HG02973 (cell line): Measurements from ENCODE around the gene IGFALS.

Experiments
- ATAC-seq: cut with Tn5 transposase; IDR thresholded peaks from one replicate; pipeline ENCODE4 v1.9.1; 2021; ENCODE audit warnings: moderate library complexity; ENCODE audit not compliant: unreplicated experiment

The IGFALS gene

DNA sequence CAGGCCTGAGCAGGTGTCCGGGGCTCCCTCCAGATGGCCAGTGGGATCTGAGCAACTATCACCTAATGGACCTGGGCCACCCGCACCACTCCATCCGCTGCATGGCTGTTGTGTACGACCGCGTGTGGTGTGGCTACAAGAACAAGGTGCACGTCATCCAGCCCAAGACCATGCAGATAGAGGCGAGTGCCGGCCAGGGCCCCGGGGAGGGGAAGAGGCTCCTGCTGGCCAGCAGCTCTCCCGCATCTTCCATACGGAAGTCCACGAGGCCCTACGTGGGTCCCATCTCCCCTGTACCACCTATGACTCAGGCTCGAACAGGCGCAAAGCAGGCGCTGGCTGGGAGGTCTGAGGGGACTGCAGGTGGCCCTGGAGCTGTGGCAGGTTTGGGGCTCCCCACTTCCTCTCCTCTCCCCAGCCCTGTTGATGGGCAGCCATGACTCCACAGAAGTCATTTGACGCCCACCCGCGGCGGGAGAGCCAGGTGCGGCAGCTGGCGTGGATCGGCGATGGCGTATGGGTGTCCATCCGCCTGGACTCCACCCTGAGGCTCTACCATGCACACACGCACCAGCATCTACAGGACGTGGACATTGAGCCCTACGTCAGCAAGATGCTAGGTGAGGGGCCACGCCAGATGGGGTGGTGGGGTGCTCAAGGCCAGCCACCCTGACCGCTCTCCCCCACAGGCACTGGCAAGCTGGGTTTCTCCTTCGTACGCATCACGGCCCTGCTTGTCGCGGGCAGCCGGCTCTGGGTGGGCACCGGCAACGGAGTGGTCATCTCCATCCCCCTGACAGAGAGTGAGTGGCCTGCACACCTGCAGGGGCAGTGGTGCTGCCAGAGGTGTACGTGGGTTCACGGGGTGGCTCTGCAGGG is 26.1 kb downstream of the IGFALS start:
- ATAC-seq: no peak

- ATAC-seq: no peak
These were observed 26.8 kb downstream of the IGFALS start for GRCh38 chr16:1766701-1767100.

DNA sequence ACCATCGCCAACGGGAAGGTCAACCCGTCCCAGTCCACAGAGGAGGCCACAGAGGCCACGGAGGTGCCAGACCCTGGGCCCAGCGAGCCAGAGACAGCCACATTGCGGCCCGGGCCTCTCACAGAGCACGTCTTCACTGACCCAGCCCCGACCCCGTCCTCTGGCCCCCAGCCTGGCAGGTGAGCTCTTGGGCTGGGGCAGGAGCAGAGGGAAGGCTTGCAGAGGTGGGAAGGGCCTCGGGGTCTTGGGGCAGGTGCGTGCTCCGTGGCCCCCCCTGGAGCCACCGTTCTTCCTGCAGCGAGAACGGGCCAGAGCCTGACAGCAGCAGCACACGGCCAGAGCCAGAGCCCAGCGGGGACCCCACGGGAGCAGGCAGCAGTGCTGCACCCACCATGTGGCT is 27.3 kb downstream of the IGFALS start:
- no peak for ATAC-seq

DNA sequence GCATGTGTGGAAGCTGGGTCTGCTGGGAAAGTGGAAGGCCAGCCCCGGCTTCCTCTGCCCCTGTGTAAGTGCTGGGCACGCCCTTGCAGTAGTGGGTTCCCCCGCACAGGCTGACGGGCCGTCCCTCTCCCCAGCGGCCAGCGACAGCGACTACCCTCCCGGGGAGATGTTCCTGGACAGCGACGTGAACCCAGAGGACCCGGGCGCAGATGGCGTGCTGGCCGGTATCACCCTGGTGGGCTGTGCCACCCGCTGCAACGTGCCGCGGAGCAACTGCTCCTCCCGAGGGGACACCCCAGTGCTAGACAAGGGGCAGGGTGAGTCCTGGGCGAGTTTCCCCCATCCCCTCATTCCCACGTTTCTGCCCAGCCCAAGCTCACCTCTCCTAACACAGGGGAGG is 27.7 kb downstream of the IGFALS start:
- no peak for ATAC-seq

DNA sequence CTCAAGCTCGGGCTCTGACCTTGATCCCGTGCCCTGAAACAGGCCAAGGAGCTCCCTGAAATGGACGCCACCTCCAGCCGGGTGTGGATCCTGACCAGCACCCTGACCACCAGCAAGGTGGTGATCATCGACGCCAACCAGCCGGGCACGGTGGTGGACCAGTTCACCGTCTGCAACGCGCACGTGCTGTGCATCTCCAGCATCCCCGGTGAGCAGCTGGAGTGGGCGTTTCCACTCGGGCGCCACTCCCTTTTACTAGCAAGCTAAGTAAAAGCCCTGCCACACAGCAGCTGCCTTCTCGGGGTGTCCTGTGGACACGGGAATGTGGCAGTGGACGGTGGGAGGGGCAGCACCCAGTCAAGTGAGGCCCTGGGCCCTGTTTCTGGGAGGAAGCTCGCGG is 28.5 kb downstream of the IGFALS start:
- ATAC-seq: no peak

- no peak for ATAC-seq
These were observed 29.7 kb downstream of the IGFALS start for GRCh38 chr16:1763521-1764511.

DNA sequence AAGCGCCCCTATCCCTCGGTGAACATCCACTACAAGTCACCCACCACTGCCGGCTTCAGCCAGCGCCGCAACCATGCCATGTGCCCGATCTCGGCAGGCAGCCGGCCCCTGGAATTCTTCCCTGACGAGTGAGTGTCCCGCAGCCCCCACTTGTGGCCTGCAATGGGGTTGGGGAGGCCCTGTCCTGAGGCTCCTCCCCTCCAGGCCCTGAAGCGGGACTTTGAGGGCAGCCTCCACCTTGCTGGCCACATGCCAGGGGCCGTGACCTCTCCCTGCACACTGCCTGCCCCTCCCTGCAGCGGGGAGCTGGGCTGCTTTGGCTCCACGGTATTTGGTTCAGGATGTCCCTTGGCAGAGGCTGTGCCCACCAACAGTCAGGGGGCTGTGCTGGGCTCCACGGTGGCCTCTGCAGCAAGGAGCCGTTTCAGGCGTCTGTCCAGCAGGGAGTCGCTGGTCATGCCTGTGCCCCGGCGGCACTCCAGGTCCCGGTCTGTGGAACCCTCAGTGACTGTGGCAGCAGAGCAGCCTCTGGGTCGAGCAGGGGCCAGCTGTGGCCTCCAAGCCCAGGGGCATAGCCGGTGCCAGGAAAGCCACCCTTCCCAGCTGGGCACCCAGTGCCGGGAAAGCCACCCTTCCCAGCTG is 30.5 kb downstream of the IGFALS start:
- no peak for ATAC-seq

GRCh38 chr16:1762196-1762878 is 31.2 kb downstream of the IGFALS start:
- ATAC-seq: no peak

DNA sequence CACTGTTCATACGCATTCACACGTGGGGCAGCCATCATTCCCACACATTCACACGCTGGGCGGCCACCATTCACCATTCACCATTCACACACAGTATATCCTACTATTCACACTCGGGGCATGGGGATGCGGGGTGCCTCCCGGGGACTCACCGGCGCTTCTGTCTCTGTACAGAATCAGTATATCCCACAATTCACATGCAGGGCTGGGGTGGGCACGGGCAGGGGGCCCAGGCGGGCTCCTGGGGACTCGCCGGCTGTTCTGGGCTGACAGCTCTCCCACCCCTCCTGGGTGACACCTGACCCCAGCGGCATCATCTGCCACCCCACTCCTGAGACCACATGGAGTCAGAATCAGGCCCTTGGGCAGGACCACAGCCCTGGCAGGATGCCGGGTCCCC is 31.8 kb downstream of the IGFALS start:
- no peak for ATAC-seq

- ATAC-seq: no peak
These were observed 32.6 kb downstream of the IGFALS start for GRCh38 chr16:1760911-1761310.

- ATAC-seq: no peak
These were observed 34.0 kb downstream of the IGFALS start for GRCh38 chr16:1759511-1759910.

GRCh38 chr16:1758923-1759322 is 34.6 kb downstream of the IGFALS start:
- ATAC-seq: no peak

DNA sequence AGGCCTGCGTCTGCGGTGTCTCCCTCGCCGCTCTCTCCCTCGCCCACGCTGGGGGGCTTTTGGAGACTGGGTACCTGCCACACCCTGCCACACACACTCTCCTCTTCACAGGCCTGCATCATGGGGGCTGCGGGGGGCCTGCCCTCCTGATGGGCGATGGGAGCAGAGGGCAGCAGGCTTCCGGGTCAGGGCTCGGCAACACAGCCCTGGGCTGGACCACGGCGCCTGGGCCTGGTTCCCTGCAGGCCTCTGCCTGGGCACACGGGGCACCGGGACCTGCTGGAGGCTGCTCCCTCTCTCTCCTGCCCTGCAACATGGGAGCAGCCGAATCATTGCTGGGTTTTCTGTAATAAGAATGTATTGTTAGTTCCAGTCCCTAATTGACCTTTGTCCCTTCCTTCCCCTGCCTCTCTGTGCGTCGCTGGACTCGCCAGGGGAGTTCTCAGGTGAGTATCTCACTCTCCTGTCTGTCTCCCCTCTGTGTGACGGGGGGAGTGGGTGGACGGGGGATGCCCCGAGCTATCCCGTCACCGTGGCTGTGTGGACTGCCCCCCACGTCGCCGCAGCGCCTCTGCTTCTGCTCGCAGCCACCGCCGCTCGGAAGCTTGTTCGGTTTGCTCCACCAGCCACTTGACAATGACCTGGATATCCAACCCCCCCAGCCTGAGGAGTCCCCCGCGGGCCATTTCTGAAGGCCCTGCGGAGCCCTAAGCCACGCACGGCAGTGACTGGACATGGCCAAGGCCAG is 35.6 kb downstream of the IGFALS start:
- ATAC-seq: no peak

DNA sequence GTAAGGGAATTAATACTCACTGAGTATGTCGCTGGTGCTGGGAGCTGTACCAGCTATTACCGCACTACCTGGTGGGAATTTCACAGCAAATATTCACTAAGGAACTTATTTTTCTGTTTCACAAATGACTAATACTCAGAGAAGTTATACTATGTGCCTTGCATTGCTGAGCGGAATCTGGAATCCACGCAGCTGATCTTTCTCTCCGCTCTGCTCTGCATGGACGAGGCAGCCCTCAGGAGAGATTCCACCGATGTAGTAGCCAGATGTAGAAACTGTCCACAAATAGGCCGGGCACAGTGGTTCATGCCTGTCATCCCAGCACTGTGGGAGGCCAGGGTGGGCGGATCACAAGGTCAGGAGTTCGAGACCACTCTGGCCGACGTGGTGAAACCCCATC is 39.3 kb downstream of the IGFALS start:
- no peak for ATAC-seq

GRCh38 chr16:1752853-1753252 is 40.7 kb downstream of the IGFALS start:
- no peak for ATAC-seq

DNA sequence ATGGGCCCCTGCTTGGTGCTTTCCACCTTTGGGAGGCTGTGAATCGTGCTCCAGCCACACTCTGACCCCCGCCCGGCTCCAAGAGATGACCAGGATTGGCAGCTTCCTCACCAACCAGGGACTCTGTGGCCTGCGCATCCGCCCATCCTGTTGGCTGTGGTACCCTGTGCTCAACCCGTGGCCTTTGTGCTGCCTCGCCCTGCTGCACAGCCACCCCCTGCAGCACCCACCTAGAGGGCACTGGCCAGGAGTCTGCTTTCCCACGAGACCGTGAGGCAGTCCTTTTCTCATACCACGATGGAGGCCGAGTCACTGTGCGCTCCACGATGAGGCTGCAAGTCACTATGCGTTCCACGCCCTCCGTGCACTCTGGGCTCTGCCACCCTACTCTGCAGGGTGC is 41.6 kb downstream of the IGFALS start:
- ATAC-seq: no peak

DNA sequence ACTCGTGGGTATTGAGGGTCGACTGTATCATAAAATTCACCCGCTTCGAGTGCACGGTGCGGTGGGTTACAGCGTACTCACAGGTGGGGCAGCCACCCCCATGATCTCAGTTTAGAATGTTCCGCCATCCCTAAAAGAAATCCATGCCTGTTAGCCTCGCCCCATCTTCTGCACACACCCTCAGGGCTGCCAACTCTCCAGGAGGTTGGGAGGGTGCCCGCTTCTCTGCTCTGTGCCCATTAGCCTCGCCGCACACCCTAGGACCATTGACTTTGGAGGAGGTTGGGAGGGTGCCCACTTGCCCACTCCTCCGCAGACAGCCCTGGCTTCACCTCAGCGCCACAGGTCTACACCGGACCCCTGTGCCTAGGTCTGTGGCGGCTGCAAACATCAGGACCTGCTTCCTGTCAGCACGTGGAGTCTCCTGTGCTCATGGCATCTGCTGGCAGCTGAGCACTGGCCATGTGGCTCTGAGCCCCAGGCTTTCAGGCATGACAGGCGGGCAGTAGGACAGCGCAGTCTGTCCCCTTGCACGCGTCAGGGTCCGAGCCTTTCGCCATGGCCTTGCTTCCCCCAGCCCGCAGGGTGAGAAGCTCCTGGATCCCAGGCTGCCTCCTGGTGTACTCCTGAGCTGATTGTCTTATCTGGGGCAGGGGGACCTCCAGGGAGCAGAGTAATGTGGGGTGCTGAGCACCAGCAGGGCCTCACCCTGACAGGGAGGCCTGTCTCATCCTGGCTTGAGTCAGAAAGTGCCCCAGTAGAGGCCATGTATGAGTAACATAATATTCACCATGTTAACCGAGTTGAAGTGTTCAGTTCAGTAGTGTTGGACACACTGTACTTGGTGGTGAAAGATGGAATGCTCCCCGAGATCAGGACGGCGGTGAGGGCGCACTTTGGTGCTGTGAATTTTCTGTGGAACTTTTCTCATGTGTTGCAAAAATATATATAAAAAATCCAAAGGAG is 44.1 kb downstream of the IGFALS start:
- no peak for ATAC-seq

DNA sequence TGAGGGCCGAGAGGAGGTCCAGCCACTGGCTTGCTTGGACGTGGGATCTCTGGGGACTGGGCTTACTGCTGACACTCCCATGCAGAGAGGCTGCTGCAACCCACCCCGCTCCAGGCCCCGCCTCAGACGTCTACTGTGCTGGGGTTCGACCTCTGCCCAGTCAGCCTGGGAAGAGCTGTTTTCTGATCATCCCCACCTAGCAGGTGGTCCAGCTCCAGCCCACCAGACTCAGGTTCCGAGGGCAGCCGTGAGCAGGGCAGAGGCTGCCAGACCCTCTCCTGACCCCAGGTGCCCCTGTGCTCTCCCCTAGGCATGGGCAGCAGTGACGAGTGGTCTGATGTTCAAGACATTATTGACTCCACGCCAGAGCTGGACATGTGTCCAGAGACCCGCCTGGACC is 45.6 kb downstream of the IGFALS start:
- ATAC-seq: no peak

GRCh38 chr16:1746693-1747195 is 46.8 kb downstream of the IGFALS start:
- no peak for ATAC-seq
